Retinal pigment epithelial cell (primary cell): ENCODE results near the gene AMER2.

Source experiments
- DNase-seq: peaks from one replicate; pipeline ENCODE4 v3.0.0-alpha.2; 2010; ENCODE audit warnings: low read depth
- H3K4me3 ChIP-seq: 2 replicates; pipeline ENCODE4 v1.5.1; 2011; ENCODE audit warnings: mild to moderate bottlenecking, low read length, control low read depth, moderate library complexity
- TF ChIP-seq, protein P1 (sequence below): conservative IDR thresholded peaks from 2 replicates; pipeline ENCODE4 v1.5.1; 2011; ENCODE audit warnings: low read depth, low read length, control low read depth, inconsistent platforms

The AMER2 gene

DNA sequence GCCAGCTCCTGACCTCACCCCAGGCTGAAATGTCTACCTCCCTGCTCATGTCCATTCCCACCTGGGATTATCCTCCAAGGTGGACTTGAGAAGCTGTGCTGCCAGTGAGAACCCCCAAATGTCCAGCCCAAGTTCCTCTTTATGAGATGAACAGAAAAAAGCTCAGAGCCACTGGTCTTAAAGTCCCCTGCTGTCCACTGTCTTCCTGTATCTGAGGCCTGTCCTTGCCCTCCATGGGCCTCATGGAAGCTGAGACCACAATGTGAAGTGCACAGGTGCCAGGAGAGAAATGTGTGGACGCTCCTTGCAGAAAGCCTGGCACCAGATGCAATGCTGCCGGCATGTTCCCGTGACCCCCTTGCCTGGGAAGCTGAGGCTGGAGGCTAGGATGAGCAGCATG lies 3.3 kb upstream of the AMER2 start:
- TF ChIP-seq, protein P1, sequence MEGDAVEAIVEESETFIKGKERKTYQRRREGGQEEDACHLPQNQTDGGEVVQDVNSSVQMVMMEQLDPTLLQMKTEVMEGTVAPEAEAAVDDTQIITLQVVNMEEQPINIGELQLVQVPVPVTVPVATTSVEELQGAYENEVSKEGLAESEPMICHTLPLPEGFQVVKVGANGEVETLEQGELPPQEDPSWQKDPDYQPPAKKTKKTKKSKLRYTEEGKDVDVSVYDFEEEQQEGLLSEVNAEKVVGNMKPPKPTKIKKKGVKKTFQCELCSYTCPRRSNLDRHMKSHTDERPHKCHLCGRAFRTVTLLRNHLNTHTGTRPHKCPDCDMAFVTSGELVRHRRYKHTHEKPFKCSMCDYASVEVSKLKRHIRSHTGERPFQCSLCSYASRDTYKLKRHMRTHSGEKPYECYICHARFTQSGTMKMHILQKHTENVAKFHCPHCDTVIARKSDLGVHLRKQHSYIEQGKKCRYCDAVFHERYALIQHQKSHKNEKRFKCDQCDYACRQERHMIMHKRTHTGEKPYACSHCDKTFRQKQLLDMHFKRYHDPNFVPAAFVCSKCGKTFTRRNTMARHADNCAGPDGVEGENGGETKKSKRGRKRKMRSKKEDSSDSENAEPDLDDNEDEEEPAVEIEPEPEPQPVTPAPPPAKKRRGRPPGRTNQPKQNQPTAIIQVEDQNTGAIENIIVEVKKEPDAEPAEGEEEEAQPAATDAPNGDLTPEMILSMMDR: no peak
- DNase-seq: no peak
- no peak overlapping the region for H3K4me3 ChIP-seq

DNA sequence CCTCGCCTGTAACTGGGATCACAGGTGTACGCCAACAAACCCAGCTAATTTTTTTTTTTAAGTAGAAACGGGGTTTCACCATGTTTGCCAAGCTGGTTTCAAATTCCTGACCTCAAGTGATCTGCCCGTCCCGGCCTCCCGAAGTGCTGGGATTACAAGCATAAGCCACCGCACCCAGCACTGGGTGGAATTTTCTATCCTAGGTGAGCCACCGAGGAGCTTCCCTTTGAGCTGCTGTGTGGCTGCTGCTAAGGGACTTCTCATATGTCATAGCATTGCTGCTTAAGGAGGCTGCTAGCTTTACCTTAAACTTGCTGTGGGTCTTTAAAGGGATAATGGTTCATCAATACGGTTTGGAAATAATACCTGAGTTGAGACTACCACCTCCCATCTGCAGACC lies 2.9 kb upstream of the AMER2 start:
- no peak overlapping the region for H3K4me3 ChIP-seq
- TF ChIP-seq, protein P1: no peak
- no peak for DNase-seq

DNA sequence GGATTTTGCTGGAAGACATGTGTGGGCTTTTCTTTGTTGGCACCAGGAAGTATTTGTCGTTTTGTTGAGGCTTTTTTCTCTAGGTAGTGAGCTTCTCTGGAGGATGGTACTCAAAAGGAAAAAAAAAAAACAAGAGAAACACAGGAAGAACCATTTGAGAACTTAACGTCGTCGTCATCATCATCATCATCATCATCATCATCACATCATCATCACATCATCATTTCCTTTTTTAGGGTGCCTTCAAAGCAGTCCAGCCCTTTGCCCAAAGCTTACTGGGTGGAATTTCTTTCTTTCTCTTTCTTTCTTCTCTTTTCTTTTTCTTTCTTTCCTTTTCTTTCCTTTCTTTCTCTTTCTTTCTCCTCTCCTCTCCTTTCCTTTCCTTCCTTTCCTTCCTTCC lies 2.2 kb upstream of the AMER2 start:
- H3K4me3 ChIP-seq: no peak overlapping the region
- DNase-seq: no peak
- TF ChIP-seq, protein P1: no peak

DNA sequence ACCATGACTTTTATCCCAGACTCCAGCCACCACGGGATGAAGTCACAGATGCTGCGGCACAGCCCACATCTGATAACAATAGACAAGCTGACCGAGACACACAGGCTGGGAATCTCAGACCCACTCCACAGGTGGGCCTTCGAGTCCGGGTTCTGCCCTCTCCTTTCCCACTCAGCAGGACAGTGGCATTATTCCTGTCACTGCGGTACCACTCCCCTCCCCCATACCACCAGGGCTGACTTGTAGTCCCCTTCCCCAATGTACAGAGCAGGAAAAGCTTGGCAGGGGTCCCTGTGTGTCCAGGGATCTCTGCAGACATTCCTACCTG lies 179 bp upstream of the AMER2 start:
- DNase-seq: no peak
- no peak overlapping the region for H3K4me3 ChIP-seq
- TF ChIP-seq, protein P1: no peak

DNA sequence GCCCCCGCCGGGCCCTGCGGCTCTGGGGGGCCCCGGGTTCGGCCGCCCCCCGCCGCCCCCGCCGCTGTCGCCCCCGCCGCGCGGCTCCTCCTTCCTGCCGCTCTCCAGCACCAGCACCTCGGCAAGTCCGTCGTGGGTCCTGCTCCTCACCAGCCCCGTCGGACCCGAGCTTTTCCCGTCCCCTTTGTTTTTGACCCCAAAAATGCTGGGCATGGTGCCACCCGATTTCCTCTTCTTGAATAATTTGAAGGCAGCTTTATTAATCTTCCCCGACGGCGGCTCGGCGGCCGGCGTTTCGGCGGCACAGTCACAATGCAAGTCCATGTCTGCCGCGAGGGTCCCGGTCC lies 945 bp downstream of the AMER2 start:
- TF ChIP-seq, protein P1: no peak

DNA sequence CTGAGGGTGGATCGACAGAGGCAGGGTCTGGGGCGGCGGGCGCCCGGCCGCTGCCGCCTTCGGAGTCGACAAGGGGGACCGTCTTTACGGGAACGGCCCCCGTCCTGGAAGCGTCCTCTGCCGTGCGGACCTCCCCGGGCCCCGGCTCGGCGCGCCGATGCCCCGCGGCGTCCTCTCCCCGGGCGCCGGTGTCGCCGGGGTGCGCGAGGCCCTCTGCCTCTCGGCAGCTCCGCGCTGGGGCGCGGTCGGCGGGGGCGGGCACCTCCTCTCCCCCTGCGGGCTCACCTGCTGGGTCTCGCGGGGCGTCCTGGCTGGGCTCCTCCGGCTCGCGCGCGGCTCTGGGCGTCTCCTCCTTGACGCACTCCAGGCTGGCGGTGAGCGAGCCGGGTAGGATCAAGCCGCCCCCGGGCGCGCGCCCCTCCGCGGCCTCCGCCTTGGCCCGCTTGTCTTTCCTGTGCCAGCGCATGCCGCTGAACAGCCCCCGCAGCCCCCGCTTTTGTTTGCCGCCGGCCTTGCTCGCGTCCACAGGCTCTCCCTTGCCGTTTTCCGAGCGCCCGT lies 1.5 kb downstream of the AMER2 start:
- TF ChIP-seq, protein P1: no peak
- no peak for DNase-seq
- peak overlapping the region; percentile 34 for H3K4me3 ChIP-seq

More for the DNA sequence above, 945 bp downstream of the AMER2 start:
- H3K4me3 ChIP-seq: peak overlapping the region; percentile 34
- DNase-seq: no peak

DNA sequence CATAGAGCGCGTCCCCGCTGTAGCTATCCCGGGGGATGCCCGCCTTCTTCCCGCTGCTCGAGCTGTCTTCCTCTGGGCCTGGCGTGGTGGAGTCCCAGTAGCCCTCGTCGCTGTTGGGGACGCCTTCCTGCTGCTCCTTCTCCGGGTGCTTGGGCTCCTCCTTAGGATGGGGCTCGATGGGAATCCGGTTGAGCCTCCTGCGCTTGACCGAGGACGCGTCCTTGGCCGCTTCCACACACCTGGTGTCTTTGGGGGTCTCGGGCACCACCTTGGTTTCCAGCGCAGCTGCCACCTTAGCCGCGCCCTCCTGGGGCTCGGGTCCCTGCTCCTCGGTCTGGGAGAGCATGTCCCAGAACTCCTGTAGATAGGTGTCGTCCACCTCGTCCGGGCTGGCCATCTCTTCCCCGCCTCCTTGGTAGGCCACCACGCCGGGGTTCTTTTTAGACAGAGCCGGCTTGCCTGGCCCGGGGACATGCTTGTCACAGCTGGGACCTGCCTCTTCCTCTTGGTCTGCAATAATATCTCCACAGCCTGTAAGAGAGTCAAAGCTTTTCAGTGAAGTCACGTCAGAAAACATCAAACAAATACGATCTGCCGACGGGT lies 2.0 kb downstream of the AMER2 start:
- no peak overlapping the region for H3K4me3 ChIP-seq
- DNase-seq: no peak
- TF ChIP-seq, protein P1: no peak
